HG03139 (cell line): ENCODE measurements around the gene SPTBN5.

ENCODE experiments used
- ATAC-seq: cut with Tn5 transposase; IDR thresholded peaks from one replicate; pipeline ENCODE4 v1.9.1; 2021; ENCODE audit not compliant: unreplicated experiment

SPTBN5 gene

DNA sequence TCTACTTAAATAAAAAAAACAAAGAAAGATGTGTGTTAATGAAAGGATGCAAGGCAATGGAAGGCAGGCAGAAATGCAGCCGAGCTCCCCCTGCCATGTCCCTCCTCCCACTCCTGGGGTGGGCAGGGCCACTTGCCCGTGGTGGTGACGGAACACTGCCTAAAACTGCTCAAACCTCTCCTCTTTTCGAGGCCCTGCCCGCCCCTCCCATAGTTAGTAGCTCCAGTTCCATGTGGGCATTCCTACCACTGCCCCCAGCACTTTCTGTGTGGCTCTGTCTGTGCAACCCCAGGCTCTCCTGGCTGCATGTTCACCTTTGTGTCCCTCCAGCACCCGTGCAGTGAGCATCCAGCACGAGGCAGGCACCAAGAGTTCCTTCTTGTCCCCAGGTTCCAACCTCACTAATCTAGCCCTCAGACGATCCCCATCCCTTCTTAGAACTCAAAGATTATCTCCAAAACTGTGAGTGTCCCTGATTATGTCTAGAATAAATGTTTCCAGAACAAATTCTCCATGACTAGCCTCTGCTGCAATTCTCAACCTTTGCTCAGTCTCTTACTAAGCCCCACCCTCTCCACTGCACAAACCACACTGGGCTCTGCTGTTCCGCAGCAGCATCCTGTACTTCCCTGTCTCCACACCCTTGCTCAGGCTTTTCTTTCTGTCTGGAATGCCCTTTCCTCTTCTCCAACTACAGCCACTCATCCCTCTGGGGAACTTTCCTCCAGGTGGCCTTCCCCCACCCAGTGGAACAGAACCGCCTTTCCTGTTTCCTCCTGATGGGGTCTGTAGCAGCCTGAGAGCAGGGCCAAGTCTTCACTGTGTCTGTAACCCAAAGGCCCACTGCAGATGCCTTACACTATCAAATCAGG, 32.6 kb upstream of the SPTBN5 start:
- ATAC-seq: no peak

DNA sequence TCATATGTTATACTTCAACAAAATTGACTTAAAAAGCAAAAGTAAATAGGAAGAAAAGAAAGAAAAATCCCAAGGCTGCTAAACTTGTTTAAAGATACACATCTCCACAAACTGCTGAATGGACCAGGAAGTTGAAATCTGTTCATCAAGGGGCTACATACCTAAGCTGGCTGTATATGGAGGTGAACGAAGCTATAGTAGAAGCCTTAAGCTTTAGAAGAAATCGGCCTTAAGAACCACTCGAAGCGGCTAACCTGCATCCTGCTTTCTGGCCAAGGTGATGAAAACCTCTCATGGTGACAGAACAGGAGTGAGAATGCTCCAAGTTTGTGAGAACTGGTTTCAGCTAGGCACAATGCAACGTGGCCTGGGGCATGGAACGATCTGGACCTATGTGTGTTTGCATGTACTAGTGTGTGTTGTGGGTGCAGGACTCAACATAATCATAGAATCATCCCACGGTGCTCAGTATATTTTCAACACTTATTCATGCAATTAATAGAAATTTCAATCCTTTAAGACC, 31.3 kb upstream of the SPTBN5 start:
- ATAC-seq: no peak

- no peak for ATAC-seq
These were observed 29.6 kb upstream of the SPTBN5 start for GRCh38 chr15:41923401-41923997.

- no peak for ATAC-seq
These were observed 28.5 kb upstream of the SPTBN5 start for GRCh38 chr15:41922353-41922752.

DNA sequence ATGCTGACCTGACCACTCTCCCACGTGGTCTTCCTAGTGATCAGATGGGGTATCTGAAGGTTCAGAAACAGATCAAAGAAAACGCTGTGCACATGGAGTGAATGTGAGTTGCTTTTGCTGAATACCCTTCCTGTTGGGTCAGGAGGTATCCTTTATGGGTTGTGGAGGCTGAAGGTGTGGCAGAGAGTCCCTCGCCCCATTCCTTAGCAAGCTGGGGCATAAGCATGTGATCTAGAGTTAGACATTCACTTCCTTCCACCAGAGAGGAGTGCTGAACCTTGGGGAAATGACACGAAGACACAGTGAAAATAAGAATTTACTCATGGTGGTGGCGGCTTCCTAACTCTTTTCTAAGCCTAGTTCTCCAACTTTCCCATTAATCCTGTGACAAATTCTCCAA, 27.8 kb upstream of the SPTBN5 start:
- no peak for ATAC-seq

DNA sequence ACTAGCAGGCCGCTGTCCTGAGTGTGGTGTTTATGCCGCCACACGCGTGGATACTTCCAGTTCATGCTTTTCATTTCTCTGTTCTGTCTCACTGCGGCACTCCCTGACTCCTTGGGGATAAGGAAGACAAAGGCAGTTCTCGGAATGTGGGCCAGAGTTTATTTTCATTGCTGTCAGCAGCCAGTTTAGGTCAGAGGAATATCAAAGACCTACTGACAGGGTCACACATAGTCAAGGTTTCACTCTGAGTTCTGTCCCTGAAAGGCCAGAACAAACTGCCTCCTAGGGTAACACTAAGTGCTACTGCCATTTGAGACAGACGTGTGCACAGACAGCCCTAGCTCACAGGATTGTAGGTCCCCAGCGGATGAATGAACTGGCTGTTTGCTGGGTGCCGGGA, 27.3 kb upstream of the SPTBN5 start:
- ATAC-seq: no peak

DNA sequence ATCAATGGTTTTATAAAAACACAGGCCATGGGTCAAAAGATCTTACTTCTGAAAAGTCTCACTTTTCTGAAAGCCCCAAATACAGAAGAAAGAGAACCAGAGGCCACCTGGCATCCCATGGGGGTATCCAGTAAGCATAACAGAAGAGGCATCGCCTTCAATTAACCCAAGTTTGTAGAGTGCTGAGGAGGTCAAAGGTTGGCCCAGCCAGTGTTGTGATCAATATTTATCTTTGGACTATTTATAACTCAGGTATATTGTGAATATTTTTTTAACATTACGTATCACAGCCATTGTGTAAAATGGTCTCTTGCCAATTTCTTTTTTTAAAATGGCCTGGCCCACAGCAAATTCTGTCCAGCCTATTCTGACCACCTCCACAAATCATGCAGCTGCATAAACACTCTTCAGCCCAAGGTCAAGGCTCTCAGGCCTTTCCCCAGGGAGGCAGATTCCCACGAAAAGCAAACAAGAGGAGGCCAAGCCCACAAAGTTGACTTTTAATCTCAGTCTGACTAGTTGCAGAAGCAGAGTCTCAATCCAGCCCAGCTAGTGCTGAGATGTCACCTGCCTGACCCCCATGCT, 26.2 kb upstream of the SPTBN5 start:
- no peak for ATAC-seq

- ATAC-seq: no peak
These were observed 25.5 kb upstream of the SPTBN5 start for GRCh38 chr15:41919201-41919820.

GRCh38 chr15:41918506-41919126, 24.8 kb upstream of the SPTBN5 start:
- ATAC-seq: no peak

- ATAC-seq: no peak
These were observed 24.0 kb upstream of the SPTBN5 start for GRCh38 chr15:41917767-41918430.

DNA sequence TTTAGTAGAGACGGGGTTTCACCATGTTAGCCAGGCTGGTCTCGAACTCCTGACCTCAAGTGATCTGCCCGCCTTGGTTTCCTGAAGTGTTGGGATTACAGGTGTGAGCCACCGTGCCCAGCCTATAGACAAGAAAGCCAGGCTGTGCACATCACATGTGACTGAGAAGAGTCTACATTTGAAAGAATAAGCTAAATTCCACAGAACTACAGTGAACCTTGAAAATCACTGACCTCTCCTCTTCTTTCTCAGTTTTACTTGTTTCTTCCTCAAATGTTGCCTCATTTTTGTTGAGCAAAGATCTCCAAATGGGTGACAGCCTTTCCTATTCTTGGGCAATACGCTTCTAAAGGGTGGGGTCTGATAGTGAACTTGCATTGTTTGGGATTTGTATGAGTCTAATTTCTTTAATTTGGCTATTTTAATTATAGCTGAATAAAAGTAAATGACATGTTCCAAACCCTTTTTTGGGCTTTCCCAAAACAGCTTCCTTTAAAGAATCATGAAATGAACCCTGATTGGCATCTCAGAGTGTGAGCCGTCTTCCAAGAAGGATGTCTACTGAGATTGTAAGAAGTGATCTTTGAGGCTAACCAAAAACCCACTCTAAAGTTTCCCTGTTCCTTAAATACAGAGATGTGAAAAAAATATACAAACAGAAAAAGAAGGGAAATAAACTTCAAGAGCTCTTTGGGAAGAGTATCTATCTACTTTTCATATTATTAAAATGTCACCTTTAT, 21.6 kb upstream of the SPTBN5 start:
- ATAC-seq: no peak

DNA sequence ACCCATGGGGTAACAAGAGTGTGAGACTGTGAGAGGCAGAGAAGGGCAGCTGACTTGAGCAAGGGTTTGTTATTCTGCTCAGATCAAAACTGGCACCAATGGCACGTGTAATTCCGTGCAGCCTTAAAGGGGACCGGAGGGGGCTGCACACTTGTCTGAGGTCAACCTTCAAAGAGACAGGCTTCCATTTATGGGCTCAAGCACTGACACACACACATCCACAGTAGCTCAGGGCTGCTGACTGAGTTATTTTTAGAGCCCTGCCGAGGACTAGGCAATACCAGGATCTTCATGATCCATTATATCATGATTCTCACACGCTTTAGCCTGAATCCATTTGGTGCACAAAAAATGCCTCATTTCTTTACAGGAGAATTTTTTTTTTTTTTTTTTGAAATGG, 20.6 kb upstream of the SPTBN5 start:
- no peak for ATAC-seq

GRCh38 chr15:41913256-41913655, 19.4 kb upstream of the SPTBN5 start:
- no peak for ATAC-seq

DNA sequence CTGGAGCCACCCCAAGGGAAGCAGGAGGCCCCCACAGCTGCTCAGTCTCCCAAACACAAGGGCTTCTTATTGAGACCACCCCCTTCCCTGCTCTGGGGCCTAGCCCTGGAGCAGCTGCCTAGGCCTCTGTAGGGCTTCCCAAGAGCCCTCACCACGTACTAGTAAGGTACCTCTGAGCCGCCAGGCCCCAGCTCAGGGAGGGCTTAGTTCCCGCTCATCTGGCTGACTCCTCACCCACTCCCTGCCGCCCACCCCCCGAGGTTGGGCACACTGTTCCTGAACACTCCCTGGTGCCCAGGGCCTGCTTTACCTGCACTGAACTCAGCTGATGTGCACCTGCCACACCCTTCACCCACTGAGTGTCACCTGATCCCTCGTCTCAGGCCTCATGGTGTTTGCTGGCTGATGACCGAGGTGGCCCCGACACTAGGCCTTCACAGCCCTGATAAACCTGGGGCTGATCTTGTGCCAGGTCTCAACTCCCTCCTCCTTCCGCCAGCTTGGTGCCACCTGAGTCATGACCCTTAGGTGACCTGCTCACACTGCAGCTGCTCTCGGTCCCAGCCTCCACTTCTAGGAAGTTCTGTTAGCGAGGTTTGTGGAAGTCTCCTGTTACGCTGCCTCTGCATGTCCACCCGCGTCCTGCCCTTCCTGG, 18.0 kb upstream of the SPTBN5 start:
- no peak for ATAC-seq

DNA sequence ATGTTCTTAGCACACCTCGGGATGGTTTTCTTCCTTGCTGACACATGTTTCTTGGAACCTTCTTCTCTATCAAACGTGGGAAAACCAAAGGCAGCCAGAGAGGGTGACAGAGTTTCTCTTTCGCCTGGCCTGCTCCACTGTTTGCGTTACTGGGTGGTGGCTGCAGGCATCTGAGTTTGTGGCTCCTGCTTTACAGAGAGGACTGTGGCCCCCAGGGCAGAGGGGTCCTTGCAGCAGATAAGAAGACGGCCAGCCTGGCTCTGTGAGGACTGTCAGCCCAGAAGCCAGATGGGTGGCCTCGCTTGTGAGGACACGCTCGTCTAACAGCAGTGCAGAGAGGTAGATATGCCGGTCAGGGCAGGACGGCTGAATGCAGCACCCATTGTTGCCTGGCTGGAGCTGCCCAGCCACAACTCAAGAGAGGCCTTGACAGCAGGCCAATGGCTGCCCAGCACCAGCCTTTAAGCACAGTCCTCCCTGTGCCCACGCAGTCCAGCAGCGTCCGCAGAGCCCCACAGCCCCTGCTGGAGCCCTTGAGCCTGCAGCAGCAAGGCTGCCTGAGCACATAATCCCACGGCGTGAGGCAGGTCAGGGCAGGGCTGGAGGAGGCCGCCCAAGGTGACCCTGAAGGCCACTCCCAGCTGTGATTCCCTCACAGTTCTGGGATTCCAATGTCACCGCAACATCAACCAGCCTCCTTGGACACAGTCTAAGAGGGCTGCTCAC, 15.0 kb upstream of the SPTBN5 start:
- no peak for ATAC-seq

DNA sequence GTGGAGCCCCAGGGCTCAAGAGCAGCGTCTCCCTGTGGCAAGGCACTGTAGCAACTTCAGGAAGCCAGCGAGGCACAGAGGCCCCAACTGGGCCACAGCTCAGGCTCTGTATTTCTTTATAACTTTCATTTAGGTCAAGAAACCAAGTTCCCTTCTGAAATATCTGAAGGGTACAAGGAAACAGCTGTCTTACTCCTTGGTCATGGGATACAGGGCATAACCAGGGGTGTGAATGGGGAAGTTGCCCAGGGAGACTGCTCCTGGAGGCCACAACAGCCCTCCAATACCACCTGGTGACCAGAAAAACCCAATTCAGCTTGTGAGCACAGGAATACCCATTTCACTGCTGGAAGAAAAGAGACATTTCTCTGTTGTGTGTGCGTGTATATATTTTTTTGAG, 13.3 kb upstream of the SPTBN5 start:
- ATAC-seq: no peak

DNA sequence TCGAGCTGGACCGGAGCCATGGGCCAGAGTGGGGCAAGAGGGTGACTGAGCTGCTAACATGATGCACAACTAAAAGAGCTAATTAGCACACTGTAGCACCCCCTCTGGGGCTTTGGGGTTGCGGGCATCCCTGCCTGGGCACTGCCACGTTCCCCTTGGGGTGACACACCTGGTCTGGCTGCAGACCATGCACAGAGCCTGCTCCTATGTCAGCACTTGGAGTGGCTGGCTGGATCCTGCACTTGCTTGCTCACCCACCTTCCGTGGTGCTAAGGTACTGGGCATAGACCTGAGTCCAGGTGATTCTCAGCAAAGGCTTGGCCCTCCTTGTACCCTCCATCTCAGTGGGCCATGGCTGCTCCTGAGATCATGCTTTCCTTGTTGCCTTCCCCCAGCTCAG, 12.8 kb upstream of the SPTBN5 start:
- ATAC-seq: no peak

DNA sequence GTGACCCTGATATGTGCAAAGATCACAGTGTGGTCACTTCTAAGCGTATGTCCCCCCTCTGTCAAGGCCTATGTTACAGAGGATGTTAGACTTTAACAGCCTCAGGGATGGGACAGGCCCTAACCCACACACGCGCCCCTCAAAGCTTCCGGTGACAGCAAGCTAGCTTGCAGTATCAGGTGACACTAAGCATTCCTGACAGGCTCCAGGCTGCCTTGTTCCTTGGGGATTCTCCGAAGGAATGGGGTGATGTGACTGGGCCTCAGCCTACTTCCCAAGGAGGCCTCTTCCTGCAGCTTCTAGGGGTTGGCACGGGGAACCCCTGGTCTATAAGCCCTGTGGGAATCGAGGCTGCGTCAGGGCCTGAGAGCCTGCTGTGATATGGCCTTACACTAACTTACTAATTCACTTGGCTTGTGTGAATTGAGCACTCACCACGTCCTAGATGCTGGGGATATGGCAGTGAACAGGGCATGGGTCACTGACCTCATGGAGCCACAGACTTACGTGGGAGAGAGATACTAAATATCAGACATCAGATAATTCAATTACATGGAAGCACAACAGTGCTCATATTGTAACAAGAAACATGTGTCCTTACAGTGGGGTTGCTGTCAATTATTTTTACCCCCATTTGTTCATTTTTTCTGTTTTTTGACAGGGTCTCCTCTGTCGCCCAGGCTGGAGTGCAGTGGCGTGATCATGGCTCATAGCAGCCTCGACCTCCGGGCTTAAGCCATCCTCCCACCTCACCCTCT, 11.4 kb upstream of the SPTBN5 start:
- no peak for ATAC-seq
